K562 (cell line): ENCODE data around the gene PARD3B. TPM values are rescaled to one million over a fixed set of nuclear protein-coding genes. Genes with fewer than 3 reads are reported as not detected.

Source experiments
- ATAC-seq: fragments of 200-7000 bp; cut with Tn5 transposase; 3 replicates; pipeline ENCODE4 v1.9.1; 2020; ENCODE audit warnings: moderate library complexity
- BruUV-seq: library from RNA; stranded (reverse); fragments of 400-500 nt; replicated peaks from 2 replicates; lab custom pipeline; 2021; lab: Mats Ljungman, UMichigan
- CTCF ChIA-PET: fragments of 300-600 bp; formaldehyde crosslinking; extraction: SDS; loops from one replicate; lab custom pipeline; 2021; ENCODE audit warnings: low intra/inter-chr PET ratio; lab: Yijun Ruan, JAX
- POLR2A ChIA-PET: fragments of 300-600, 350-650 bp; sonication (Branson Sonifier 250); formaldehyde crosslinking; extraction: SDS; loops from one replicate; lab custom pipeline; 2021; ENCODE audit warnings: antibody characterized with exemption, inconsistent platforms; lab: Yijun Ruan, JAX
- DNase-seq, 4 experiments: peaks; one replicate each; pipeline versions ENCODE4 v3.0.0 to v3.0.0-alpha.2; 2011 to 2018; ENCODE audit warnings: low spot score in 3 of 4, mixed read lengths in 3 of 4; ENCODE audit errors: extremely low read depth in 1 of 4
- FAIRE-seq: peaks from 2 replicates; lab custom pipeline; 2011; peaks lifted over from hg19 to GRCh38; lab: Jason Lieb, UNC
- H2AFZ ChIP-seq: 2 replicates; pipeline ENCODE4 v1.6.0; 2011; ENCODE audit warnings: low read depth, low read length, control low read depth, inconsistent platforms
- H3K27ac ChIP-seq: fragments of 200-600 bp; 3 replicates; pipeline ENCODE4 v1.8.0; 2011; ENCODE audit warnings: low read depth, mild to moderate bottlenecking, control low read depth, inconsistent platforms, low read length, moderate library complexity, mixed read lengths; ENCODE audit errors: extremely low read depth
- H3K27me3 ChIP-seq, 2 experiments: fragments of 300-600 bp in 1 of 2; 2 replicates in 1 of 2; 3 replicates in 1 of 2; pipeline versions ENCODE4 v1.6.0 to v1.8.0; 2011; ENCODE audit warnings: inconsistent platforms in 2 of 2, low read length in 2 of 2, mild to moderate bottlenecking in 1 of 2, mixed read lengths in 1 of 2, moderate library complexity in 1 of 2; ENCODE audit not compliant: control insufficient read depth in 2 of 2, insufficient read depth in 2 of 2
- H3K36me3 ChIP-seq: fragments of 300-600 bp; 3 replicates; pipeline ENCODE4 v1.8.0; 2011; ENCODE audit warnings: mild to moderate bottlenecking, low read length, inconsistent platforms; ENCODE audit not compliant: control insufficient read depth, insufficient read depth
- H3K4me1 ChIP-seq, 2 experiments: fragments of 200-600 bp in 1 of 2; replicated peaks in 1 of 2; 2 replicates in 1 of 2; 3 replicates in 1 of 2; pipeline versions ENCODE4 v1.5.1 to v1.8.0; 2011; ENCODE audit warnings: inconsistent platforms in 2 of 2, low read length in 2 of 2, mild to moderate bottlenecking in 1 of 2, mixed read lengths in 1 of 2, moderate library complexity in 1 of 2; ENCODE audit not compliant: control insufficient read depth in 2 of 2, insufficient read depth in 2 of 2
- H3K4me2 ChIP-seq: 2 replicates; pipeline ENCODE4 v1.6.1; 2011; ENCODE audit warnings: low read length, control low read depth, inconsistent platforms, mixed read lengths; ENCODE audit not compliant: insufficient read depth
- H3K4me3 ChIP-seq: fragments of 200-600 bp; sonication (generic), shearing (Covaris generic); 2 replicates; pipeline ENCODE4 v1.5.1; 2016; ENCODE audit warnings: control low read depth, inconsistent platforms
- H3K79me2 ChIP-seq: fragments of 200-600 bp; 3 replicates; pipeline ENCODE4 v1.8.0; 2011; ENCODE audit warnings: low read length, inconsistent platforms; ENCODE audit not compliant: control insufficient read depth, insufficient read depth
- H3K9ac ChIP-seq, 2 experiments: 2 replicates each; pipeline versions ENCODE4 v1.6.0 to v1.6.1; 2011; ENCODE audit warnings: low read depth in 2 of 2, low read length in 2 of 2, control low read depth in 1 of 2, inconsistent platforms in 1 of 2, mild to moderate bottlenecking in 1 of 2, mixed read lengths in 1 of 2; ENCODE audit not compliant: insufficient read depth in 1 of 2
- H3K9me1 ChIP-seq: one replicate; pipeline ENCODE4 v1.6.0; 2011; ENCODE audit warnings: inconsistent platforms, mild to moderate bottlenecking, low read length, moderate library complexity; ENCODE audit not compliant: control insufficient read depth, insufficient read depth
- H3K9me3 ChIP-seq: replicated peaks from 2 replicates; pipeline ENCODE4 v1.5.1; 2011; ENCODE audit warnings: low read depth, low read length, inconsistent platforms; ENCODE audit not compliant: control insufficient read depth, insufficient read depth
- H4K20me1 ChIP-seq: replicated peaks from 2 replicates; pipeline ENCODE4 v1.6.1; 2011; ENCODE audit warnings: low read length, inconsistent platforms, mixed read lengths; ENCODE audit not compliant: control insufficient read depth, insufficient read depth
- HMG20A ChIP-seq: fragments of 450-650 bp; formaldehyde crosslinking; conservative IDR thresholded peaks from 2 replicates; pipeline ENCODE4 v1.4.0; 2020; ENCODE audit warnings: mild to moderate bottlenecking, mixed read lengths
- L3MBTL2 ChIP-seq: fragments of 450-650 bp; IDR thresholded peaks from 2 replicates; pipeline ENCODE4 v1.6.1; 2016; ENCODE audit warnings: mild to moderate bottlenecking, moderate library complexity
- POLR2B ChIP-seq: fragments of 450-650 bp; IDR thresholded peaks from 2 replicates; pipeline ENCODE4 v1.6.1; 2018; ENCODE audit warnings: low read depth; ENCODE audit not compliant: partially characterized antibody
- THRAP3 ChIP-seq: fragments of 450-650 bp; IDR thresholded peaks from 2 replicates; pipeline ENCODE4 v1.6.1; 2016; ENCODE audit warnings: mild to moderate bottlenecking, inconsistent platforms, borderline replicate concordance
- YBX1 ChIP-seq: fragments of 450-650 bp; IDR thresholded peaks from 2 replicates; pipeline ENCODE4 v1.7.1; 2016; ENCODE audit warnings: mild to moderate bottlenecking
- ZBTB1 ChIP-seq: sonication (generic); formaldehyde crosslinking; IDR thresholded peaks from 2 replicates; pipeline ENCODE4 v1.8.1; 2023; ENCODE audit warnings: missing genetic modification reagents, low read depth, mild to moderate bottlenecking, borderline replicate concordance
- ZBTB7A ChIP-seq: IDR thresholded peaks from 2 replicates; pipeline ENCODE4 v1.6.1; 2011; ENCODE audit warnings: low read depth, mild to moderate bottlenecking, low read length, moderate library complexity, borderline replicate concordance; ENCODE audit not compliant: control insufficient read depth
- WGBS: fragments of 100-300 bp; shearing (Covaris generic); methylation state at CpG from one replicate; pipeline ENCODE4 v1.1.6; 2016; ENCODE audit warnings: low coverage, mixed read lengths; ENCODE audit not compliant: insufficient coverage; ENCODE audit errors: missing lambda C conversion rate; 5-methylcytosine and 5-hydroxymethylcytosine counted together
- in situ Hi-C: fragments of 300-500 bp; cut with MboI; formaldehyde crosslinking; loops from 4 replicates; pipeline ENCODE4 v1.15.0; 2018; ENCODE audit warnings: inconsistent platforms, mixed read lengths
- intact Hi-C: fragments of 100-400 bp; cut with micrococcal nuclease; formaldehyde crosslinking; loops from 2 replicates; pipeline ENCODE4 v1.14.2; 2022
- polyA plus RNA-seq, 8 experiments: library from polyadenylated mRNA; depleted of rRNA in 4 of 8; stranded (reverse) in 5 of 8; unstranded in 3 of 8; fragments of >200 nt; fragmentation: Nextera tagmentation in 2 of 8; fragmentation: Illumina TruSeq in 1 of 8; extraction: Ambion mirVana in 2 of 8; extraction: Trizol in 1 of 8; gene quantifications; 2 replicates each; pipeline versions ENCODE4 v1.2.1 to v1.2.3, GENCODE V29; 2011 to 2014; ENCODE audit warnings: inconsistent platforms in 1 of 8, missing spikeins in 1 of 8
- total RNA-seq, 7 experiments: library from RNA; depleted of rRNA in 6 of 7; stranded (reverse); fragments of >200 nt in 6 of 7; fragmentation: Illumina TruSeq in 2 of 7; extraction: Trizol in 2 of 7; gene quantifications; 2 replicates each; pipeline versions ENCODE4 v1.2.1 to v1.2.3, GENCODE V29; 2011 to 2021; ENCODE audit warnings: low replicate concordance in 1 of 7
- TF ChIP-seq, protein P1 (sequence below), 2 experiments: fragments of 200-800 bp in 1 of 2; sonication (Bioruptor generic) in 1 of 2; sonication (generic) in 1 of 2; formaldehyde crosslinking in 1 of 2; IDR thresholded peaks in 1 of 2; conservative IDR thresholded peaks in 1 of 2; 2 replicates each; pipeline versions ENCODE4 v1.5.0 to v1.6.1; 2016 to 2020; ENCODE audit warnings: missing compliant biosample characterization in 1 of 2, missing genetic modification characterization in 1 of 2, missing genetic modification reagents in 1 of 2
- TF ChIP-seq, protein P2 (sequence below): sonication (generic); formaldehyde crosslinking; IDR thresholded peaks from 2 replicates; pipeline ENCODE4 v1.8.1; 2023; ENCODE audit warnings: mild to moderate bottlenecking, missing genetic modification reagents, moderate library complexity
- TF ChIP-seq, protein P3 (sequence below): fragments of 250-450 bp; sonication (Bioruptor Pico); IDR thresholded peaks from 2 replicates; pipeline ENCODE4 v1.8.0; 2021; ENCODE audit warnings: moderate library complexity, mild to moderate bottlenecking, inconsistent platforms
- TF ChIP-seq, protein P4 (sequence below), 3 experiments: fragments of 200-800 bp in 1 of 3; fragments of 250-450 bp in 1 of 3; fragments of 450-650 bp in 1 of 3; sonication (Bioruptor Pico) in 1 of 3; sonication (Bioruptor generic) in 1 of 3; formaldehyde crosslinking in 1 of 3; IDR thresholded peaks; 2 replicates each; pipeline versions ENCODE4 v1.6.1 to v1.8.0; 2016 to 2022; ENCODE audit warnings: mild to moderate bottlenecking in 2 of 3, missing genetic modification characterization in 2 of 3, missing compliant biosample characterization in 1 of 3, moderate library complexity in 1 of 3
- TF ChIP-seq, protein P5 (sequence below): fragments of 250-450 bp; sonication (Bioruptor Pico); IDR thresholded peaks from 2 replicates; pipeline ENCODE4 v1.4.0; 2020; ENCODE audit warnings: borderline replicate concordance

PARD3B gene
- total and polyA plus RNA-seq, 9 of the 15 experiments (the other 6 are each of a cell fraction or from before 2014, with no cell fraction given) = 0.15 to 3.0 (median 1.1) TPM

DNA sequence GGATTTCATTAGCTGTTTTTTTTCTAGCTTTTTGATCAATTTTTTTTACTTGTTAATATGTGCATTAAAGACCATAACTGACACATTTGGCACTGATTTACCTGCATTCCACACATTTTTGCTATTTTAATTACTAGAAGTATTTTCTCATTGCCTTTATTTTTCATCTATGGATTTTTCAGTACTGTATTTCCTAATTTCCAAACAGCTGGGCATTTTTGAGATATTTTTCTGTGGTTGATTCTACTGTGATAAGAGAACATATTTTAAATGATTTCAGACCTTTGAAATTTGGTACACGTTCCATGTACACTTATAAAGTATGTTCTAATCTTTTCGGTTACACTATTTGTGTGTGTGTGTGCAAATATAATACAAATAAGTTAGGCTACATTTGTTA is 135.3 kb downstream of the PARD3B start (continued):
- TF ChIP-seq, protein P1, sequence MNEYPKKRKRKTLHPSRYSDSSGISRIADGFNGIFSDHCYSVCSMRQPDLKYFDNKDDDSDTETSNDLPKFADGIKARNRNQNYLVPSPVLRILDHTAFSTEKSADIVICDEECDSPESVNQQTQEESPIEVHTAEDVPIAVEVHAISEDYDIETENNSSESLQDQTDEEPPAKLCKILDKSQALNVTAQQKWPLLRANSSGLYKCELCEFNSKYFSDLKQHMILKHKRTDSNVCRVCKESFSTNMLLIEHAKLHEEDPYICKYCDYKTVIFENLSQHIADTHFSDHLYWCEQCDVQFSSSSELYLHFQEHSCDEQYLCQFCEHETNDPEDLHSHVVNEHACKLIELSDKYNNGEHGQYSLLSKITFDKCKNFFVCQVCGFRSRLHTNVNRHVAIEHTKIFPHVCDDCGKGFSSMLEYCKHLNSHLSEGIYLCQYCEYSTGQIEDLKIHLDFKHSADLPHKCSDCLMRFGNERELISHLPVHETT (CRISPR knock-in tag; conservative IDR thresholded peaks at IDR 0.05 in 1 of 2, IDR thresholded peaks at IDR 0.05 in 1 of 2) = no peak

DNA sequence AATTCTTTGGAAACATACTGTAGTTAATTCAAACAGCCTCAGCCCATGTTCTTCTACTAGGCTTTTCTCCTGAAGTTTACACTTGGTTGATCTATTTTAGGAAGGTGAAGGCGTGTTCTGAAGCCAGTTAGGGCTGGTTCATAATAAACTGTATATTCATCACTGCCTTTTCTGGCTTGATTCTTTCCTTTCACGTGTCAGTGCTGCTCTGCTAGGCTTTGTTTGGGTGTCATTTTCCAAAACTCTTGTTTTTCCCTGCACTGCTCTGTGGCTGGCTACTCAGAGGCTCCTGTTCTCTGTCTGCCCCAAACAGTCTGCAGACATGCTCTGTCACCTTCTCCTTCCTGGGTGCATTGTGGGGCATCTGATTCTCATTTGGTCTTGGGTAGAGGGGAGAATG is 136.1 kb downstream of the PARD3B start:
- no peaks in the 10 kb centered on the region for H3K9me3 ChIP-seq
- DNase-seq (no peak), ATAC-seq (no peak), FAIRE-seq (no peak)
- intact Hi-C loops (no loop called here), in situ Hi-C loops (no loop called here)
- no peaks in the 10 kb centered on the region for H3K27me3 ChIP-seq
- H3K4me2 ChIP-seq = no peak overlapping the region
- no peaks in the 10 kb centered on the region for H4K20me1 ChIP-seq
- no peak overlapping the region for H2AFZ ChIP-seq
- no peak overlapping the region for H3K4me3 ChIP-seq
- POLR2A ChIA-PET = no interaction called here
- CTCF ChIA-PET = interaction anchor here (0.6 kb wide), 1 partner anchor 361 kb away, joined by 3 read pairs; no protein-coding TSS in a partner anchor
- no peaks in the 10 kb centered on the region for H3K79me2 ChIP-seq
- H3K9me1 ChIP-seq = no peaks in the 10 kb centered on the region
- 15% methylated on average over 2 of the region's 2 CpGs for WGBS
- no peak overlapping the region for H3K9ac ChIP-seq
- no peak overlapping the region for H3K27ac ChIP-seq
- H3K36me3 ChIP-seq = no peaks in the 10 kb centered on the region
- BruUV-seq = no TSS peak
- H3K4me1 ChIP-seq = no peaks in the 10 kb centered on the region
- TF ChIP-seq ZBTB7A (no peak), L3MBTL2 (no peak), YBX1 (no peak), ZBTB1 (CRISPR knock-in tag) (no peak), HMG20A (CRISPR knock-in tag) (no peak), THRAP3 (no peak), POLR2B (no peak)
- TF ChIP-seq, protein P2, sequence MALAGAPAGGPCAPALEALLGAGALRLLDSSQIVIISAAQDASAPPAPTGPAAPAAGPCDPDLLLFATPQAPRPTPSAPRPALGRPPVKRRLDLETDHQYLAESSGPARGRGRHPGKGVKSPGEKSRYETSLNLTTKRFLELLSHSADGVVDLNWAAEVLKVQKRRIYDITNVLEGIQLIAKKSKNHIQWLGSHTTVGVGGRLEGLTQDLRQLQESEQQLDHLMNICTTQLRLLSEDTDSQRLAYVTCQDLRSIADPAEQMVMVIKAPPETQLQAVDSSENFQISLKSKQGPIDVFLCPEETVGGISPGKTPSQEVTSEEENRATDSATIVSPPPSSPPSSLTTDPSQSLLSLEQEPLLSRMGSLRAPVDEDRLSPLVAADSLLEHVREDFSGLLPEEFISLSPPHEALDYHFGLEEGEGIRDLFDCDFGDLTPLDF (CRISPR knock-in tag) = no peak
- TF ChIP-seq, protein P3, sequence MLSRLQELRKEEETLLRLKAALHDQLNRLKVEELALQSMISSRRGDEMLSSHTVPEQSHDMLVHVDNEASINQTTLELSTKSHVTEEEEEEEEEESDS (CRISPR knock-in tag) = no peak
- TF ChIP-seq, protein P4, sequence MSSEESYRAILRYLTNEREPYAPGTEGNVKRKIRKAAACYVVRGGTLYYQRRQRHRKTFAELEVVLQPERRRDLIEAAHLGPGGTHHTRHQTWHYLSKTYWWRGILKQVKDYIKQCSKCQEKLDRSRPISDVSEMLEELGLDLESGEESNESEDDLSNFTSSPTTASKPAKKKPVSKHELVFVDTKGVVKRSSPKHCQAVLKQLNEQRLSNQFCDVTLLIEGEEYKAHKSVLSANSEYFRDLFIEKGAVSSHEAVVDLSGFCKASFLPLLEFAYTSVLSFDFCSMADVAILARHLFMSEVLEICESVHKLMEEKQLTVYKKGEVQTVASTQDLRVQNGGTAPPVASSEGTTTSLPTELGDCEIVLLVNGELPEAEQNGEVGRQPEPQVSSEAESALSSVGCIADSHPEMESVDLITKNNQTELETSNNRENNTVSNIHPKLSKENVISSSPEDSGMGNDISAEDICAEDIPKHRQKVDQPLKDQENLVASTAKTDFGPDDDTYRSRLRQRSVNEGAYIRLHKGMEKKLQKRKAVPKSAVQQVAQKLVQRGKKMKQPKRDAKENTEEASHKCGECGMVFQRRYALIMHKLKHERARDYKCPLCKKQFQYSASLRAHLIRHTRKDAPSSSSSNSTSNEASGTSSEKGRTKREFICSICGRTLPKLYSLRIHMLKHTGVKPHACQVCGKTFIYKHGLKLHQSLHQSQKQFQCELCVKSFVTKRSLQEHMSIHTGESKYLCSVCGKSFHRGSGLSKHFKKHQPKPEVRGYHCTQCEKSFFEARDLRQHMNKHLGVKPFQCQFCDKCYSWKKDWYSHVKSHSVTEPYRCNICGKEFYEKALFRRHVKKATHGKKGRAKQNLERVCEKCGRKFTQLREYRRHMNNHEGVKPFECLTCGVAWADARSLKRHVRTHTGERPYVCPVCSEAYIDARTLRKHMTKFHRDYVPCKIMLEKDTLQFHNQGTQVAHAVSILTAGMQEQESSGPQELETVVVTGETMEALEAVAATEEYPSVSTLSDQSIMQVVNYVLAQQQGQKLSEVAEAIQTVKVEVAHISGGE (CRISPR knock-in tag; IDR thresholded peaks at IDR 0.05) = no peak
- TF ChIP-seq, protein P5, sequence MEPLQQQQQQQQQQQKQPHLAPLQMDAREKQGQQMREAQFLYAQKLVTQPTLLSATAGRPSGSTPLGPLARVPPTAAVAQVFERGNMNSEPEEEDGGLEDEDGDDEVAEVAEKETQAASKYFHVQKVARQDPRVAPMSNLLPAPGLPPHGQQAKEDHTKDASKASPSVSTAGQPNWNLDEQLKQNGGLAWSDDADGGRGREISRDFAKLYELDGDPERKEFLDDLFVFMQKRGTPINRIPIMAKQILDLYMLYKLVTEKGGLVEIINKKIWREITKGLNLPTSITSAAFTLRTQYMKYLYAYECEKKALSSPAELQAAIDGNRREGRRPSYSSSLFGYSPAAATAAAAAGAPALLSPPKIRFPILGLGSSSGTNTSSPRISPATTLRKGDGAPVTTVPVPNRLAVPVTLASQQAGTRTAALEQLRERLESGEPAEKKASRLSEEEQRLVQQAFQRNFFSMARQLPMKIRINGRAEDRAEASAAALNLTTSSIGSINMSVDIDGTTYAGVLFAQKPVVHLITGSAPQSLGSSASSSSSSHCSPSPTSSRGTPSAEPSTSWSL (CRISPR knock-in tag) = no peak
